GM21576 (cell line): ENCODE data around the gene IQCK.
"Not testable (repeated sequence)": the region's sequence is repeated elsewhere in the genome, so short reads cannot be mapped to it uniquely, and the experiment has no call there.

Experiments
- ATAC-seq: cut with Tn5 transposase; IDR thresholded peaks from one replicate; pipeline ENCODE4 v1.9.1; 2021; ENCODE audit warnings: mild to moderate bottlenecking, moderate library complexity; ENCODE audit not compliant: unreplicated experiment

IQCK gene

DNA sequence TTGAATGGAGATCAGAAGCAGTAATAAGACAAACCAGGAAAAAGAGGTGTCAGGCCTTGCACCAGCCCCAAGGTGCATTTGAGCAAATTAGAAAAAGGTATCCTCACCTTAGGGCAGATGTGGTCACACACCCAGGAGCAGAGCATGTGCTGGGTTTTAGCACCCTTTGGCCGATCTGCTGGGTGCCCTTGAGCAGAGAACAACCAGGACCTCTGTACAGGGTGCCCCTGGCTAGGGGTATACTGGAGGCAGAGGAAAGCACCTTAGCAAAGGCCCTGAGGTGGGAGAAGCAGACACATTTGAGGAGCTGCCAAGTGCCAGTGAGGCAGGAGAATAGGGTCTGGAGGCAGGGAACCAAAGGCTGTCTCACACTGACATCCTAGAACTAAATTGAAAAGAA lies 67.0 kb downstream of the IQCK start:
- no peak for ATAC-seq

DNA sequence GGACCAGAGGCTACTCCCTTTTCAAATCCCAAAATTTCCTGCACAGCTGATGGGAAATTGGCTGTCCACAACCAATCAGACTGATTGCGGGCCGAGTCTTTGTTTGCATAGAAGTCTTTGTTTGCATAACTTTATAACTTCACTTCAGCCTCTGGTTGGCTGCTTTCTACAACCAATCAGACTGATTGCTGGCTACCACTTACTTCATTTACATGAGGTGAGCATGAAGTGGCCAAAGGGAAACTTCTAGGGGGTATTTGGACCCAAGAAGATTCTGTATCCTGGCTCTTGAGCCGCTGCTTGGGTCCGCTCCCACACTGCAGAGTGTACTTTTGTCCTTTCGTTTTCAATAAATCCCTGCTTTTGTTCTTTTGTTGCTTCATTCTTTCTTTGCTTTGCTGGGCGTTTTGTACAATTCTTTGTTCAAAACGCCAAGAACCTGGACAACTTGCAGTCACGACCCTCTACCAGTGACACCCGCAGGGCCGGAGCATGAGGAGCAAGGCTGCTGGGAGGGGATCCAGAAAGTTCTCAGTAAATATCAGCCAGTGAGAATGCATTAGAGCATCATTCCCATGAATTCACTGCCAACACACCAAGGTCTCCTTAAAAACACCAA lies 67.5 kb downstream of the IQCK start:
- no peak for ATAC-seq

- not testable (repeated sequence) for ATAC-seq
These were observed 83.3 kb downstream of the IQCK start for GRCh38 chr16:19801369-19801768.

GRCh38 chr16:19801824-19802223 lies 83.8 kb downstream of the IQCK start:
- ATAC-seq: not testable (repeated sequence)

- no peak for ATAC-seq
These were observed 84.5 kb downstream of the IQCK start for GRCh38 chr16:19802612-19803011.

DNA sequence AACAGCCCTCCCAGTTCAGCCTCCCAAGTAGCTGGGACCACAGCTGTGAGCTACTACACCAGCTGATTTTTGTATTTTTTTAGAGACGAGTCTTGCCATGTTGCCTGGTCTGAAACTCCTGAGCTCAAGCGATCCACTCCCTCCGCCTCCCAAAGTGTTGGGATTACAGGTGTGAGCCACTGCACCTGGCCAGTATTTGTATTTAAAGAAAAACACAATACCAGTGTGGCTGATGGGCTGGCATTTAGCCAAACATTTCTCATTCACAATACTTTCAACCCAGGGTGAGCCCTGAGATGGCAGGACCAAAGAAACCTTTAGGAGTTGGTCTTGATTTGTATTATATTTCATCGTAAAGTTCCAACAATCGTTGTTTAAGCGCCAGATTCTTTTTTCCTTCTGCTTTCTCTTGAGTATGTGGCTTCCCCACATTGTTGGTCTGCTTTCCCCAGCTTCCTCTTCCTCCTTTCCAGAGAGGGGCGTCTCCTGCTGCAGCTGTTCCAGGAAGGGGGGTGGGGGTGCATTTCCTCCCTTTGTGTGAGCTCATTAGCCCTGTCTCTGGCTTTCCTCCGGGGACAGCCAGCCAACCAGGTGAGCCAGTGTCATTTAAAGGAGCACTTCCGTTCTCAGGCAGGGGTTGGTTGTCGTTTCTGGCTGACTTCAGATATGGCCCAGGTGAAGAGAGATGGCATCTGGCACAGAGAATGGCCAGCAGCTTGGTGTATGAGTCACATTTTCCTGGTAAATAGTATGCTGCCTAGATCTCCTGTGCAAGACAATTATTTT lies 86.7 kb downstream of the IQCK start:
- ATAC-seq: no peak

DNA sequence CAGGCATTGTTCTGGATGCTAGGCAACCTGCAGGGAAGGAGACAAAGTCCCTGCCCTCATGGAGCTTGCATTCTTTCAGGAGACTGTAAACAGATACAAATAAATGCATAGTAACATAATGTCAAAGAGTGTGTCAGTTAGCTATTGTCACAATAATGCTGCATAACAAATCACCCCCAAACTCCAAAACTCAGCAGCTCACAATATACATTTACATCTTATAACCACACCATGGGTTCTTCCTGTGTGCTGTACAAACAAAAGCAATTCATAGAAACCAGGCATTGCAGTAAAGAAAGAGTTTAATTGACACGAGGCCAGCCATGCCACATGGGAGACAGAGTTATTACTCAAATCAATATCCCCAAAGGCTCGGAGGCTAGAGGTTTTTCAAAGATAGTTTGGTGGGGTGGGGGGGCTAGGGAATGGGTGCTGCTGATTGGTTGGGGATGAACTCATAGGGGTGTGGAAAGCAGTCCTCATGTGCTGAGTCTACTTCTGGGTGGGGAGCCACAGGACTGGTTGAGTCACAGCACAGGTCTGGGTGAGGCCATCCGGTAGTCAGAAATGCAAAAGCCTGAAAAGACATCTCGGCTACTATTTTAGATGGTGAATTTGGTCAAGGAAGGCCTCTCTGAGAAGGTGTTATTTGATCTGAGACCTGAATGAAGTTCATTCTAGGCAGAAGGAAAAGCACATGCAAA lies 87.5 kb downstream of the IQCK start:
- ATAC-seq: no peak

- no peak for ATAC-seq
These were observed 90.1 kb downstream of the IQCK start for GRCh38 chr16:19808061-19808641.

- no peak for ATAC-seq
These were observed 91.1 kb downstream of the IQCK start for GRCh38 chr16:19809121-19809635.

- ATAC-seq: no peak
These were observed 91.6 kb downstream of the IQCK start for GRCh38 chr16:19809693-19810092.

DNA sequence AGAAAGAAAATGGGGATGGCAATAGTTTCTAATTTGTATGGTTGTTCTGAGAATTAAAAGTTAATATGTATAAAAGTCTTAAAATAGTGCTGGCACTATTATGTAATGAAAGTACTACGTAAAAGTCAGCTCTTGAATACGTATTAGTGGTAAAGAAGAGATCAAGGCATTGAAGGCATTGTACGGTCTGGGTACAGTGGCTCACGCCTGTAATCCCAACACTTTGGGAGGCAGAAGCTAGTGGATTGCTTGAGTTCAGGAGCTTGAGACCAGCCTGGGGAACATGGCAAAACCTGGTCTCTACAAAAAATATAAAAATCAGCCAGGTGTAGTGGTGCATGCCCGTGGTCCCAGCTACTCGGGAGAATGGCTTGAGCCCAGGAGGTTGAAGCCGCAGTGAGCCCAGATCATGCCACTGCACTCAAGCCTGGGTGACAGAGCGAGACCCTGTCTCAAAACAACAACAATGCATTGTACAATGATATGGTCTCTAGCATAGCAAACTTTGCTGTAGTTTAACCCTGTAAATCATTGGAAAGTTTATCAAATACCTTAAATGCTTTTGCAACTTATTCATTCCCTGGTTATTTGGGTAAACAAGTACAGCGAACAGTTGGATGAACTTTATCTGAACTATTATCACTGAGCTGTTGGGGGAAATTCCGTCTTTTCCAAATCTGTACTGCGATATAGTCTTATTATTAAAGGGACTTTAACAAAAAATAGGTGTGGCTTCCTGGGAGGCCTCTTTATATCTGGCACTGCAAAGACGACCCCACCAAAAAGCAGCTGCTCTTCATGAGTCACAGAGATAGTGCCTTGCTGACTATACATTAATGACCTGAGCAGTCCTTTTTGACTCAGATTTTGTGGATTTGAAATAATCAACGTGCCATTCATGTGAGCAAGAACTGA lies 93.0 kb downstream of the IQCK start:
- no peak for ATAC-seq

DNA sequence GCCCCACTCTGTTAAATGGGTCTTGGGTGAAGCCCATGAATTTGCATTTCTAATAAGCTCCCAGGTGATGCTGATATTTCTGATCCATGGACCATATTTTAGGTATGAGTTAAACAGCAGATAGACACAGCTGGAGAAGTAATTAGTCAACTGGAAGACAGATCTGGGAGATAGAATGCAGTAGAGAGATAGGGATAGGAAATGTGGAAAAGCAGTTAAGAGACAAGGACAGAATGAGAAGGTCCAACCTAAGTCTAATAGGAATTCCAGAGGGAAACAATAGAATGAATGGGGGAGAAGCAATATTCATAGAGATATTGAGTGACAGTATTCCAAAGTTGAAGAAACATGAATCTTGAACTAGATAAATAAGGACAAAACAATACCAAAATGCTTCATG lies 94.9 kb downstream of the IQCK start:
- ATAC-seq: no peak

- ATAC-seq: no peak
These were observed 97.3 kb downstream of the IQCK start for GRCh38 chr16:19815418-19815817.

GRCh38 chr16:19817122-19817521 lies 99.1 kb downstream of the IQCK start:
- no peak for ATAC-seq

DNA sequence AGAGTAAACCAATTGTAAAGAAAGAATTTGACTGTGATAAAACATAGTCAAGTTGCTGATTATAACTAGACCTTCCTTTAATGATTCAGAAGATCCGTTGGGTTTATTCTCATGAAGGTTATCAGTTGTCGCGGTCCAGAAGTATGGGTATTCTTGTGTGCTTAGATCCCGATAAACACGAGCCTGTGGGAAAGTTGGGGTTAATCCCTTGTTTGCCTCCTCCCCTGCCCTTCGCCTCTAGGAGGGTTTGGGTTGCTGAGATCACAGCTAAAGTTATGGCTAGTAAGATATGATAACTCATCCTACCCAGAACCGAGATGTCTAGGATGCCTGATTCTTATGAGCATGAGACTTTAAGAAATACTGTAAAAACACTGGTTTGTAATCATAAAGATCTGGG lies 99.8 kb downstream of the IQCK start:
- ATAC-seq: no peak

GRCh38 chr16:19822533-19822932 lies 104.5 kb downstream of the IQCK start:
- ATAC-seq: no peak

- ATAC-seq: no peak
These were observed 105.3 kb downstream of the IQCK start for GRCh38 chr16:19823322-19823721.

GRCh38 chr16:19824216-19824615 lies 106.1 kb downstream of the IQCK start:
- ATAC-seq: no peak

DNA sequence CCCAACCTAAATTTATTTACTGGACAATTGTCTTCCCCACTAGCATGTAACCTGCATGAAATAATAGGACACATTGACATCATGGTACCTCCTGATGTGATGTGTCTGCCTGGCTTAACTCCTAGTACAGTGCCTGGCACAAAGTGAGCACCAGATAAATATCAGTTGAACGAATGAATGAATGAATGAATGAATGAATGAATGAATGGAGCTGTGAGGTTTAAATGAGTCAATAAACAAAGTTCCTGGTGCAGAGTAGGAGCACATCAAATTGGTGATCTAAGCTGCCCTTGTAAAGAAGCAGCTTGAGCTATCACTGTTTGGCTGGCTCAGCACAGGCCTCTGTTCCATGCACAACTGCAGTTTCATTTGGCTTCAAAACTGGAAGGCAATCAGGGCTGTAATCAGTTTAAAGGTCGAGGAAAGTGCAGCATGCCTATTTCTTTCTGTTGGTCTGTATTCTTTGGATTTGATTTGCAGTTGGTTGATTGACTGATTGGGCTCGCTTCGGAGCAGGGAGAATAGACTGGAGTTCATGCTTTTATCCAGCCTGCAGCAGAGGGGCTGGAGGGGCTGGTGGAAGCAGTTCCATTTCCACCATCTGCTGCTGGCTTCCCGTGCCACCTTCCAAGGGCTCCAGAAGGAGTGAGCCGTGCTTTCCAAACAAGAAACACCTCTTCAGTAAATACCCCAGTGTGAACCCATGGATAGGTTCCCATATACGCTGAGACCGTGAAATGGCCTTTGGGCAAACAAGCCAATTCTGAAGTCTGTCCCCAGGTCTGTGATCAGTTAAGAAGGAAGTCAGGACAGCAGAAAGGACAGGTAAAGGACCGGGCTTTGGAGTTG lies 112.0 kb downstream of the IQCK start:
- ATAC-seq: no peak
